Thyroid gland (tissue), 4 donors: ENCODE results near the gene ALAS1.

Source experiments
- CTCF ChIP-seq, 6 experiments: fragments of 200-600 bp in 3 of 6; fragments of 450-650 bp in 3 of 6; sonication (generic) in 3 of 6; IDR thresholded peaks; one replicate each; pipeline ENCODE4 v1.5.1; 2016 to 2019; ENCODE audit warnings: antibody characterized with exemption in 6 of 6, mild to moderate bottlenecking in 2 of 6, inconsistent platforms in 1 of 6, moderate library complexity in 1 of 6
- POLR2A ChIP-seq, 2 donors: fragments of 450-650 bp; IDR thresholded peaks; one replicate each; pipeline ENCODE4 v1.6.1; 2017; ENCODE audit warnings: antibody characterized with exemption in 2 of 2, mild to moderate bottlenecking in 2 of 2, moderate library complexity in 1 of 2

GRCh38 chr3:52256622-52257021, 58.7 kb downstream of the ALAS1 start:
- TF ChIP-seq CTCF (IDR thresholded peaks at IDR 0.05), result no peak
- no peak for TF ChIP-seq POLR2A (IDR thresholded peaks at IDR 0.05)
